Mesodermal cell (in vitro differentiated cells): Measurements from ENCODE around the gene CETN2.
A peak's percentile ranks its signal among the peaks of the same experiment; 100 is the strongest.

Source experiments
- H3K27ac ChIP-seq: 2 replicates; pipeline ENCODE4 v1.7.0; 2013; ENCODE audit warnings: mild to moderate bottlenecking, low read depth, low read length, moderate library complexity; ENCODE audit not compliant: severe bottlenecking
- H3K36me3 ChIP-seq: 2 replicates; pipeline ENCODE4 v1.7.1; 2013; ENCODE audit warnings: mild to moderate bottlenecking, low read length, moderate library complexity; ENCODE audit not compliant: control insufficient read depth, insufficient read depth
- H3K4me1 ChIP-seq: one replicate; pipeline ENCODE4 v1.7.1; 2013; ENCODE audit warnings: mild to moderate bottlenecking, low read length; ENCODE audit not compliant: insufficient read depth, control insufficient read depth, poor library complexity, severe bottlenecking
- H3K4me3 ChIP-seq: 2 replicates; pipeline ENCODE4 v1.7.0; 2013; ENCODE audit warnings: low read length, control low read depth, mild to moderate bottlenecking; ENCODE audit not compliant: insufficient read depth, poor library complexity, severe bottlenecking; ENCODE audit errors: extremely low read depth
- H3K9me3 ChIP-seq: 2 replicates; pipeline ENCODE4 v1.7.1; 2013; ENCODE audit warnings: mild to moderate bottlenecking, low read length, moderate library complexity; ENCODE audit not compliant: control insufficient read depth
- WGBS, 2 experiments: methylation state at CpG; one replicate each; pipeline ENCODE4 v1.1.5; 2013; ENCODE audit warnings: missing lambda C conversion rate in 2 of 2; ENCODE audit not compliant: insufficient coverage in 2 of 2; 5-methylcytosine and 5-hydroxymethylcytosine counted together

The CETN2 gene

DNA sequence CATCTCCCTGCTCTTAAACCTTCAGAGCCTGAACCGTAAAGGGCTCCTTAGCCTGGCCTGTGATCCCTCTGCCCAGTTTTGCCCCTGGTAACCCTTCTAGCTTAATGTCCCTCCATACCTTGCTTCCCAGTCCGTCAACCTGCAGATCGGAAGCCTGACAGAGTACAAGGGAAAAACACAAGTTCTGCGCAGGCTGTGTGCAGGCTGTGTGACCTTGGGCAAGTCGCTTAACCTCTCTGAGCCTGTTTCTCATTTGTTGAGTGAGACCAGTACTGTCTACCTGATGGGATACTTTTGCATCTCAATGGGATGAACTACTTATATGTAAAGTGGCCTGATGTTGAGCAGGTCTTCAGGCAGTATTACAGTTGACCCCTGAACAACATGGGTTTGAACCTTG, 2.0 kb upstream of the CETN2 start:
- H3K4me3 ChIP-seq = peak overlapping the region; percentile 61
- whole genome bisulfite sequencing, 2 experiments = 88 to 100% methylated on average over 1 to 4 of the region's 5 CpGs
- peaks cover 4% of the 10 kb centered on the region for H3K9me3 ChIP-seq
- peaks cover 39% of the 10 kb centered on the region for H3K36me3 ChIP-seq
- no peaks in the 10 kb centered on the region for H3K4me1 ChIP-seq
- H3K27ac ChIP-seq = no peak overlapping the region

DNA sequence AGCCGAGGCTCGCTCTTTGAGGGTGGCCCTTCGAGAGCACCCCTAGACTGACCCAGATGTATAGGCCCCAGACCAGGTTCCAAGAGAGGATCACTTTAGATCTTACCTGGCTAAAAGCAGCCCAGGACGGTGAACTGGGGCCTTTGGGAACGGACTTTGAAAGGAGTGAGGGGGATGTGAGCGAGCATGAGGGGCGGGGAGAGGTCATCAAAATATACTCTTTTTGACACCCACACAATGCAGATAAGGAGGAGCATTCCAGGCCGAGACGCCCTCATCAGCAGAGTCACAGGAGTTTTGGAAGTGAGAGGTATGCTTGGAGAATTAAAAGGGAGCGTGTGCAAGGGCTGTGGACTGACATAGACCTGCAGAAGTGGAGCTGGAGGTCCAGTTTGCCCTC, 834 bp upstream of the CETN2 start:
- Histone ChIP-seq H3K4me1 (no peaks in the 10 kb centered on the region), H3K9me3 (peaks cover 4% of the 10 kb centered on the region), H3K36me3 (peaks cover 42% of the 10 kb centered on the region), H3K27ac (peak overlapping the region; percentile 71), H3K4me3 (peak overlapping the region; percentile 61)
- 17% methylated on average over 3 of the region's 10 CpGs; no CpG with 5 or more reads in 1 of the 2 experiments for WGBS, 2 experiments

GRCh38 chrX:152824841-152825374, 5.6 kb downstream of the CETN2 start:
- Histone ChIP-seq H3K9me3 (no peaks in the 10 kb centered on the region), H3K36me3 (peaks cover 12% of the 10 kb centered on the region), H3K4me3 (no peak overlapping the region), H3K4me1 (no peaks in the 10 kb centered on the region), H3K27ac (no peak overlapping the region)
- 50 to 70% methylated on average over 2 to 5 of the region's 7 CpGs for WGBS, 2 experiments

DNA sequence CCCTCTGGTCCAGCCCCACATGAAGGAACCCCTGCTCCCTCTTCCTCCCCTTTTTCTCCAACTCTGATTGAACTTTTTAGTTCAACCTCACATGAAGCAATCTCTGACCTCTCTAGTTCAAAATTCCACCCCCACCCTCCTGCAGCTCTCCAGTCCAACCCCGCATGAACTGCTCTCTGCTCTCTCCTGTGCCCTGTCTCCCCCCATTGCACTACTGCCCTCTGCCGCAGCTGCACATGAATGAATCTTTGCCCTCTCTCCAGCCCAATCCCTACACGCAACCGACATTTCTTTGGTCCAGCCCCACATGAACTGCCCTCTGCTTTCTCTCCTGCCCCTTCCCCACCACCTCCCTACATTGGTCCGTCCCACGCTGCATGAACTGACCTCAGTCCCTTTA, 6.9 kb downstream of the CETN2 start:
- no peak overlapping the region for H3K4me3 ChIP-seq
- H3K4me1 ChIP-seq = no peaks in the 10 kb centered on the region
- peaks cover 12% of the 10 kb centered on the region for H3K36me3 ChIP-seq
- H3K27ac ChIP-seq = no peak overlapping the region
- WGBS, 2 experiments = 46 to 67% methylated on average over 3 to 6 of the region's 6 CpGs
- no peaks in the 10 kb centered on the region for H3K9me3 ChIP-seq

- 100% methylated on average over 1 to 2 of the region's 6 CpGs for WGBS, 2 experiments
- Histone ChIP-seq H3K36me3 (peaks cover 3% of the 10 kb centered on the region), H3K4me3 (no peak overlapping the region), H3K27ac (no peak overlapping the region), H3K9me3 (no peaks in the 10 kb centered on the region), H3K4me1 (no peaks in the 10 kb centered on the region)
Measured at GRCh38 chrX:152822383-152823086, 8.0 kb downstream of the CETN2 start.

- H3K9me3 ChIP-seq = no peaks in the 10 kb centered on the region
- H3K27ac ChIP-seq = no peak overlapping the region
- WGBS, 2 experiments = 60% methylated on average over 2 of the region's 3 CpGs; no CpG with 5 or more reads in 1 of the 2 experiments
- H3K36me3 ChIP-seq = no peaks in the 10 kb centered on the region
- no peak overlapping the region for H3K4me3 ChIP-seq
- H3K4me1 ChIP-seq = no peaks in the 10 kb centered on the region
Measured at GRCh38 chrX:152821145-152821765, 9.3 kb downstream of the CETN2 start.

- 94% methylated on average over 2 of the region's 7 CpGs; no CpG with 5 or more reads in 1 of the 2 experiments for WGBS, 2 experiments
- H3K36me3 ChIP-seq = no peaks in the 10 kb centered on the region
Measured at GRCh38 chrX:152819732-152820131, 10.8 kb downstream of the CETN2 start.

DNA sequence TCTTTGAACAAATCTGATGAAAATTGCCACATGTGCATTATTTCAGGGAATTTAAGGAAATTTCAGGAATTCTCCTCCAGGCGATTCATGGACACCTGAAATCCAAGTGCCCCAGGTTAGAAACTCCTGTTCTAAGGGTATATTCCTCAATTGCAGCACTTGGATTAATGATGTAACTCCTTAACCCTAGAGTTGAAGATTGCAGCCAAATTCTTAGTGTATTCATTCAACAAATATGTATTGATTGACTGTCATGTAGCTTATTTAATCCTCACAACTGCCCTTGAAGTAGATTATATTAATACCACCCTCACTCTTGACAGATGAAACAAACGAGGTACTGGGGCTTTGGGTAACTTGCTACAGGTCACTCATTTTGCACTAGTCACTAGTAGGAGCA, 11.3 kb downstream of the CETN2 start:
- Histone ChIP-seq H3K27ac (no peak overlapping the region), H3K36me3 (no peaks in the 10 kb centered on the region), H3K9me3 (no peaks in the 10 kb centered on the region), H3K4me3 (no peak overlapping the region), H3K4me1 (no peaks in the 10 kb centered on the region)
- 33 to 60% methylated on average over 1 of the region's 2 CpGs for WGBS, 2 experiments

More at GRCh38 chrX:152819732-152820131, 10.8 kb downstream of the CETN2 start:
- no peaks in the 10 kb centered on the region for H3K9me3 ChIP-seq
- no peaks in the 10 kb centered on the region for H3K4me1 ChIP-seq
- no peak overlapping the region for H3K27ac ChIP-seq
- H3K4me3 ChIP-seq = no peak overlapping the region

GRCh38 chrX:152818356-152818755, 12.2 kb downstream of the CETN2 start:
- no peaks in the 10 kb centered on the region for H3K9me3 ChIP-seq
- H3K36me3 ChIP-seq = no peaks in the 10 kb centered on the region
- H3K4me1 ChIP-seq = no peaks in the 10 kb centered on the region
- 80 to 95% methylated on average over 2 to 3 of the region's 5 CpGs for WGBS, 2 experiments
- no peak overlapping the region for H3K27ac ChIP-seq
- no peak overlapping the region for H3K4me3 ChIP-seq

DNA sequence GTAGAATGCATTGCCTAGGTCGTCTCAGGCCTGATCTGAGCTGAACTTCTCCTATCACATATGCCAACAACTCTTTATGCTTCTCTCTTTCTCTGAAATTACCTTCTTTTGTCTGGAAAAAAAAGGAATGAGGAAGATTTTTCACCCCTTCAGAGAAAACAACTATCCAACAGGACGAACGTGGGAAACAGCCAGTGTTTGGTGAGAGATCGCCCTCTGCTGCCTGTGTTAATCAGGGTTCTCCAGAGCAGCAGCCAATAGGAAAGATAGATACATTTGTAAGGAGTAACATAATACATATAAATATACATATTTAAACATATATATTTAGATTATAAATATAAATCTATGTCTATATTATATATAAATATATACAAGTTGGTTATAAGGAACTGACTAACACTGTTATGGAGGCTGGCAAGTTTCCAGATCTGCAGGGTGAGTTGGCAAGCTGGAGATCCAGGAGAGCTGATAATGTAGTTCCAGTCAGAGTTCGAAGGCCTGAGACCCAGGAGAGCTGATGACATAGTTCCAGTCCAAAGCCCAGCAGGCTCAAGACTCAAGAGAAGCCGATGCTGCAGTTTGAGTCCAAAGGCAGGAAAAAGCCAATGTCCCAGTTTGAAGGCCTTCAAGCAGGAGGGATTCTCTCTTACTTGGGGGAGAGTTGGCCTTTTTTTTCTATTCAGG, 13.3 kb downstream of the CETN2 start:
- WGBS, 2 experiments = 59 to 66% methylated on average over 2 to 3 of the region's 6 CpGs
- H3K4me1 ChIP-seq = no peaks in the 10 kb centered on the region
- no peaks in the 10 kb centered on the region for H3K9me3 ChIP-seq
- H3K27ac ChIP-seq = no peak overlapping the region
- no peak overlapping the region for H3K4me3 ChIP-seq
- H3K36me3 ChIP-seq = no peaks in the 10 kb centered on the region
